K562 (cell line): ENCODE results near the gene KISS1. TPM values are rescaled to one million over a fixed set of nuclear protein-coding genes. Genes with fewer than 3 reads are reported as not detected.

Experiments
- ADNP ChIP-seq: fragments of 200-800 bp; sonication (Bioruptor generic); IDR thresholded peaks from 2 replicates; pipeline ENCODE4 v1.6.1; 2016; ENCODE audit warnings: missing genetic modification characterization, missing compliant biosample characterization
- BCL6 ChIP-seq: fragments of 250-450 bp; sonication (Bioruptor Pico); IDR thresholded peaks from 2 replicates; pipeline ENCODE4 v1.4.0; 2020
- BCOR ChIP-seq: fragments of 450-650 bp; IDR thresholded peaks from 2 replicates; pipeline ENCODE4 v1.6.1; 2016
- CC2D1A ChIP-seq: fragments of 450-650 bp; IDR thresholded peaks from 2 replicates; pipeline ENCODE4 v1.6.1; 2017; ENCODE audit warnings: mild to moderate bottlenecking
- HMBOX1 ChIP-seq: sonication (generic); IDR thresholded peaks from 2 replicates; pipeline ENCODE4 v1.6.1; 2016
- LCOR ChIP-seq: sonication (generic); formaldehyde crosslinking; IDR thresholded peaks from 2 replicates; pipeline ENCODE4 v1.8.0; 2022; ENCODE audit warnings: mild to moderate bottlenecking, missing genetic modification reagents
- MAZ ChIP-seq, 2 experiments: fragments of 450-650 bp in 1 of 2; sonication (generic) in 1 of 2; formaldehyde crosslinking; IDR thresholded peaks in 1 of 2; conservative IDR thresholded peaks in 1 of 2; 2 replicates each; pipeline versions ENCODE4 v1.4.0 to v1.5.0; 2020; ENCODE audit warnings: mild to moderate bottlenecking in 1 of 2, missing genetic modification reagents in 1 of 2
- NFE2 ChIP-seq: IDR thresholded peaks from 2 replicates; pipeline ENCODE4 v1.6.1; 2014; ENCODE audit warnings: antibody characterized with exemption, low read depth
- PKNOX1 ChIP-seq: fragments of 450-650 bp; IDR thresholded peaks from 2 replicates; pipeline ENCODE4 v1.6.1; 2016
- PRMT5 ChIP-seq: sonication (generic); formaldehyde crosslinking; IDR thresholded peaks from 2 replicates; pipeline ENCODE4 v1.5.0; 2020; ENCODE audit warnings: missing genetic modification reagents
- REST ChIP-seq, 2 experiments: fragments of 450-650 bp; formaldehyde crosslinking in 1 of 2; IDR thresholded peaks; 2 replicates each; pipeline versions ENCODE4 v1.4.0 to v1.6.1; 2014 to 2020; ENCODE audit warnings: mild to moderate bottlenecking in 2 of 2, borderline replicate concordance in 1 of 2, low read depth in 1 of 2
- TEAD1 ChIP-seq, 2 experiments: fragments of 450-650 bp in 1 of 2; sonication (generic) in 1 of 2; formaldehyde crosslinking; IDR thresholded peaks; 2 replicates each; pipeline versions ENCODE4 v1.4.0 to v1.8.0; 2020 to 2022; ENCODE audit warnings: mild to moderate bottlenecking in 2 of 2, missing genetic modification reagents in 1 of 2
- ZEB2 ChIP-seq: fragments of 450-650 bp; IDR thresholded peaks from 2 replicates; pipeline ENCODE4 v1.6.1; 2016
- ZNF512 ChIP-seq: IDR thresholded peaks from 2 replicates; pipeline ENCODE4 v1.6.1; 2016; ENCODE audit warnings: missing genetic modification characterization, missing compliant biosample characterization
- ZNF639 ChIP-seq, 2 experiments: fragments of 200-800 bp in 1 of 2; sonication (Bioruptor generic) in 1 of 2; sonication (generic) in 1 of 2; formaldehyde crosslinking in 1 of 2; IDR thresholded peaks in 1 of 2; conservative IDR thresholded peaks in 1 of 2; 2 replicates each; pipeline versions ENCODE4 v1.5.0 to v1.6.1; 2016 to 2020; ENCODE audit warnings: missing compliant biosample characterization in 1 of 2, missing genetic modification characterization in 1 of 2, missing genetic modification reagents in 1 of 2
- polyA plus RNA-seq, 8 experiments: library from polyadenylated mRNA; depleted of rRNA in 4 of 8; stranded (reverse) in 5 of 8; unstranded in 3 of 8; fragments of >200 nt; fragmentation: Nextera tagmentation in 2 of 8; fragmentation: Illumina TruSeq in 1 of 8; extraction: Ambion mirVana in 2 of 8; extraction: Trizol in 1 of 8; gene quantifications; 2 replicates each; pipeline versions ENCODE4 v1.2.1 to v1.2.3, GENCODE V29; 2011 to 2014; ENCODE audit warnings: inconsistent platforms in 1 of 8, missing spikeins in 1 of 8
- total RNA-seq, 7 experiments: library from RNA; depleted of rRNA in 6 of 7; stranded (reverse); fragments of >200 nt in 6 of 7; fragmentation: Illumina TruSeq in 2 of 7; extraction: Trizol in 2 of 7; gene quantifications; 2 replicates each; pipeline versions ENCODE4 v1.2.1 to v1.2.3, GENCODE V29; 2011 to 2021; ENCODE audit warnings: low replicate concordance in 1 of 7

Gene KISS1
- total and polyA plus RNA-seq, 9 of the 15 experiments (the other 6 are each of a cell fraction or from before 2014, with no cell fraction given) = 0.31 TPM; not detected in 8

GRCh38 chr1:204207136-204207616 is 10.9 kb upstream of the KISS1 start (continued):
- TF ChIP-seq ZNF512 (no peak), BCL6 (0 out of 2 replicates have a peak, but pooled peaks have one; percentile 36), REST (IDR thresholded peaks at IDR 0.05; ENCODE audit: borderline replicate concordance) (peak; percentile 62), REST (CRISPR knock-in tag; IDR thresholded peaks at IDR 0.05; ENCODE audit: low read depth) (peak; percentile 44; the same call in 1 of the 2 replicates), NFE2 (no peak), CC2D1A (no peak), BCOR (no peak), MAZ (CRISPR knock-in tag; conservative IDR thresholded peaks at IDR 0.05 in 1 of 2, IDR thresholded peaks at IDR 0.05 in 1 of 2) (peak in 1 of 2 experiments; percentile 43; a peak in 2 of 4 replicates), ADNP (tag) (no peak), ZNF639 (CRISPR knock-in tag; conservative IDR thresholded peaks at IDR 0.05 in 1 of 2, IDR thresholded peaks at IDR 0.05 in 1 of 2) (no peak), ZEB2 (no peak), HMBOX1 (no peak), TEAD1 (CRISPR knock-in tag; IDR thresholded peaks at IDR 0.05) (0 out of 4 replicates have a peak, but pooled peaks of 1 of the 2 experiments have one; percentile 26), PKNOX1 (peak; percentile 62), PRMT5 (CRISPR knock-in tag) (no peak), LCOR (no peak)
